SU-DHL-6 (cell line): ENCODE data around the gene ESF1.
"Not testable (repeated sequence)": the region's sequence is repeated elsewhere in the genome, so short reads cannot be mapped to it uniquely, and the experiment has no call there.

Source experiments
- H2AFZ ChIP-seq: fragments of 200-600 bp; sonication (generic); 2 replicates; pipeline ENCODE4 v1.6.1; 2014; ENCODE audit warnings: low read depth, mild to moderate bottlenecking, moderate library complexity, mixed read lengths, antibody characterized with exemption, low read length; ENCODE audit not compliant: severe bottlenecking
- H3F3A ChIP-seq: fragments of 200-600 bp; shearing (Covaris generic); 2 replicates; pipeline ENCODE4 v1.6.0; 2016; ENCODE audit warnings: antibody characterized with exemption, mild to moderate bottlenecking; ENCODE audit not compliant: insufficient read depth
- H3K27ac ChIP-seq: fragments of 200-600 bp; sonication (generic); 2 replicates; pipeline ENCODE4 v1.5.1; 2016; ENCODE audit warnings: low read depth, mild to moderate bottlenecking, low read length, moderate library complexity, mixed read lengths
- H3K27me3 ChIP-seq: fragments of 200-600 bp; sonication (generic), shearing (Covaris generic); 2 replicates; pipeline ENCODE4 v1.6.0; 2014; ENCODE audit warnings: mild to moderate bottlenecking, low read length
- H3K36me3 ChIP-seq: fragments of 200-600 bp; sonication (generic); 2 replicates; pipeline ENCODE4 v1.6.1; 2014; ENCODE audit warnings: mild to moderate bottlenecking, low read length, mixed read lengths
- H3K4me2 ChIP-seq: fragments of 300-600, 200-600 bp; shearing (Covaris generic), sonication (generic); 2 replicates; pipeline ENCODE4 v1.6.0; 2014; ENCODE audit warnings: low read length, low read depth, mild to moderate bottlenecking; ENCODE audit not compliant: poor library complexity, severe bottlenecking
- H3K4me3 ChIP-seq: fragments of 200-600 bp; sonication (generic); 2 replicates; pipeline ENCODE4 v1.5.1; 2014; ENCODE audit warnings: antibody characterized with exemption, low read length, mild to moderate bottlenecking, mixed read lengths; ENCODE audit not compliant: insufficient read depth, poor library complexity, severe bottlenecking
- H3K79me2 ChIP-seq: fragments of 200-600 bp; sonication (generic); 2 replicates; pipeline ENCODE4 v1.6.1; 2014; ENCODE audit warnings: mild to moderate bottlenecking, low read length, moderate library complexity; ENCODE audit not compliant: insufficient read depth
- H3K9ac ChIP-seq: fragments of 200-600 bp; sonication (generic); 2 replicates; pipeline ENCODE4 v1.7.0; 2014; ENCODE audit warnings: mild to moderate bottlenecking, low read length
- H3K9me2 ChIP-seq: fragments of 200-600 bp; sonication (generic); replicated peaks from 2 replicates; pipeline ENCODE4 v1.6.1; 2014; ENCODE audit warnings: low read length; ENCODE audit not compliant: insufficient read depth
- H3K9me3 ChIP-seq: fragments of 200-600 bp; sonication (generic); 2 replicates; pipeline ENCODE4 v1.6.1; 2014; ENCODE audit warnings: low read length, mixed read lengths; ENCODE audit not compliant: insufficient read depth
- H4K20me1 ChIP-seq: fragments of 200-600 bp; sonication (generic); 2 replicates; pipeline ENCODE4 v1.6.1; 2014; ENCODE audit warnings: low read depth, mild to moderate bottlenecking, antibody characterized with exemption, low read length, moderate library complexity, mixed read lengths
- CTCF ChIP-seq: fragments of 200-600 bp; sonication (generic); IDR thresholded peaks from one replicate; pipeline ENCODE4 v1.5.1; 2017; ENCODE audit warnings: antibody characterized with exemption, mild to moderate bottlenecking, low read length, moderate library complexity; ENCODE audit not compliant: insufficient read depth, poor library complexity, severe bottlenecking
- EZH2phosphoT487 ChIP-seq: fragments of 200-600 bp; sonication (generic), shearing (Covaris generic); conservative IDR thresholded peaks from 2 replicates; pipeline ENCODE4 v1.6.1; 2018; ENCODE audit warnings: mild to moderate bottlenecking, antibody characterized with exemption, low read length, moderate library complexity, mixed read lengths

ESF1 gene

GRCh38 chr20:13765299-13765698 lies 19.4 kb downstream of the ESF1 start:
- H3F3A ChIP-seq: no peaks in the 10 kb centered on the region
- no peak overlapping the region for H3K4me3 ChIP-seq
- no peak overlapping the region for H3K27ac ChIP-seq
- no peaks in the 10 kb centered on the region for H3K27me3 ChIP-seq
- no peak overlapping the region for H3K4me2 ChIP-seq
- no peak overlapping the region for H3K9ac ChIP-seq
- no peaks in the 10 kb centered on the region for H3K79me2 ChIP-seq
- H3K9me3 ChIP-seq: peaks cover 10% of the 10 kb centered on the region; the same call in 1 of the 2 replicates
- peaks cover 57% of the 10 kb centered on the region for H3K36me3 ChIP-seq
- H2AFZ ChIP-seq: no peak overlapping the region
- H4K20me1 ChIP-seq: no peaks in the 10 kb centered on the region
- TF ChIP-seq CTCF: no peak
- no peak for TF ChIP-seq EZH2phosphoT487
- H3K9me2 ChIP-seq: no peaks in the 10 kb centered on the region

- H3K4me2 ChIP-seq, H3K9me2 ChIP-seq, H4K20me1 ChIP-seq, H3K27me3 ChIP-seq, H3K27ac ChIP-seq, H3K79me2 ChIP-seq, H3K4me3 ChIP-seq, H3K9ac ChIP-seq, H3K9me3 ChIP-seq, H3F3A ChIP-seq, H2AFZ ChIP-seq: not testable (repeated sequence)
- H3K36me3 ChIP-seq: peaks cover 36% of the 10 kb centered on the region
Observed at GRCh38 chr20:13760451-13760946, 24.2 kb downstream of the ESF1 start.

- no peak overlapping the region for H3K4me2 ChIP-seq
- H4K20me1 ChIP-seq: no peaks in the 10 kb centered on the region
- no peaks in the 10 kb centered on the region for H3F3A ChIP-seq
- peaks cover 26% of the 10 kb centered on the region for H3K36me3 ChIP-seq
- H3K9me3 ChIP-seq: no peaks in the 10 kb centered on the region
- H2AFZ ChIP-seq: no peak overlapping the region
- TF ChIP-seq EZH2phosphoT487: no peak
- no peak for TF ChIP-seq CTCF
- no peaks in the 10 kb centered on the region for H3K27me3 ChIP-seq
- H3K79me2 ChIP-seq: no peaks in the 10 kb centered on the region
- no peaks in the 10 kb centered on the region for H3K9me2 ChIP-seq
- H3K27ac ChIP-seq: no peak overlapping the region
- no peak overlapping the region for H3K9ac ChIP-seq
- no peak overlapping the region for H3K4me3 ChIP-seq
Observed at GRCh38 chr20:13758884-13759283, 25.8 kb downstream of the ESF1 start.

GRCh38 chr20:13756551-13756950 lies 28.2 kb downstream of the ESF1 start:
- no peak overlapping the region for H3K4me3 ChIP-seq
- H3K27me3 ChIP-seq: no peaks in the 10 kb centered on the region
- H3K27ac ChIP-seq: no peak overlapping the region
- TF ChIP-seq CTCF (no peak), EZH2phosphoT487 (no peak)
- no peak overlapping the region for H3K9ac ChIP-seq
- no peaks in the 10 kb centered on the region for H3K79me2 ChIP-seq
- no peak overlapping the region for H3K4me2 ChIP-seq
- H2AFZ ChIP-seq: no peak overlapping the region
- no peaks in the 10 kb centered on the region for H4K20me1 ChIP-seq
- no peaks in the 10 kb centered on the region for H3F3A ChIP-seq
- H3K9me3 ChIP-seq: no peaks in the 10 kb centered on the region
- peaks cover 15% of the 10 kb centered on the region; the same call in 1 of the 2 replicates for H3K36me3 ChIP-seq
- no peaks in the 10 kb centered on the region for H3K9me2 ChIP-seq
